GM21526 (cell line): ENCODE results near the gene ATP9B.

Source experiments
- ATAC-seq: cut with Tn5 transposase; IDR thresholded peaks from one replicate; pipeline ENCODE4 v1.9.1; 2021; ENCODE audit warnings: moderate library complexity; ENCODE audit not compliant: unreplicated experiment, low FRiP score

Gene ATP9B

GRCh38 chr18:79187532-79188277 lies 118.5 kb downstream of the ATP9B start:
- no peak for ATAC-seq

- no peak for ATAC-seq
Measured at GRCh38 chr18:79191418-79191817, 122.2 kb downstream of the ATP9B start.

GRCh38 chr18:79191956-79192355 lies 122.8 kb downstream of the ATP9B start:
- no peak for ATAC-seq

GRCh38 chr18:79193826-79194225 lies 124.6 kb downstream of the ATP9B start:
- ATAC-seq: no peak

- ATAC-seq: no peak
Measured at GRCh38 chr18:79195716-79196683, 126.8 kb downstream of the ATP9B start.

GRCh38 chr18:79197531-79197930 lies 128.3 kb downstream of the ATP9B start:
- ATAC-seq: no peak

GRCh38 chr18:79199691-79200374 lies 130.6 kb downstream of the ATP9B start:
- ATAC-seq: no peak

GRCh38 chr18:79200546-79201268 lies 131.5 kb downstream of the ATP9B start:
- peak; percentile 68 for ATAC-seq

- ATAC-seq: no peak
Measured at GRCh38 chr18:79203017-79203605, 133.9 kb downstream of the ATP9B start.

- ATAC-seq: no peak
Measured at GRCh38 chr18:79204889-79205807, 136.0 kb downstream of the ATP9B start.

- no peak for ATAC-seq
Measured at GRCh38 chr18:79206444-79206843, 137.2 kb downstream of the ATP9B start.

- ATAC-seq: no peak
Measured at GRCh38 chr18:79208906-79209305, 139.7 kb downstream of the ATP9B start.

- no peak for ATAC-seq
Measured at GRCh38 chr18:79210002-79210910, 141.1 kb downstream of the ATP9B start.

GRCh38 chr18:79211844-79212243 lies 142.7 kb downstream of the ATP9B start:
- no peak for ATAC-seq

GRCh38 chr18:79214056-79214455 lies 144.9 kb downstream of the ATP9B start:
- no peak for ATAC-seq

- ATAC-seq: no peak
Measured at GRCh38 chr18:79216176-79216575, 147.0 kb downstream of the ATP9B start.

GRCh38 chr18:79217979-79218604 lies 148.9 kb downstream of the ATP9B start:
- ATAC-seq: no peak
